ENCODE measurements around the gene MAPKAPK5.

MAPKAPK5 gene

DNA sequence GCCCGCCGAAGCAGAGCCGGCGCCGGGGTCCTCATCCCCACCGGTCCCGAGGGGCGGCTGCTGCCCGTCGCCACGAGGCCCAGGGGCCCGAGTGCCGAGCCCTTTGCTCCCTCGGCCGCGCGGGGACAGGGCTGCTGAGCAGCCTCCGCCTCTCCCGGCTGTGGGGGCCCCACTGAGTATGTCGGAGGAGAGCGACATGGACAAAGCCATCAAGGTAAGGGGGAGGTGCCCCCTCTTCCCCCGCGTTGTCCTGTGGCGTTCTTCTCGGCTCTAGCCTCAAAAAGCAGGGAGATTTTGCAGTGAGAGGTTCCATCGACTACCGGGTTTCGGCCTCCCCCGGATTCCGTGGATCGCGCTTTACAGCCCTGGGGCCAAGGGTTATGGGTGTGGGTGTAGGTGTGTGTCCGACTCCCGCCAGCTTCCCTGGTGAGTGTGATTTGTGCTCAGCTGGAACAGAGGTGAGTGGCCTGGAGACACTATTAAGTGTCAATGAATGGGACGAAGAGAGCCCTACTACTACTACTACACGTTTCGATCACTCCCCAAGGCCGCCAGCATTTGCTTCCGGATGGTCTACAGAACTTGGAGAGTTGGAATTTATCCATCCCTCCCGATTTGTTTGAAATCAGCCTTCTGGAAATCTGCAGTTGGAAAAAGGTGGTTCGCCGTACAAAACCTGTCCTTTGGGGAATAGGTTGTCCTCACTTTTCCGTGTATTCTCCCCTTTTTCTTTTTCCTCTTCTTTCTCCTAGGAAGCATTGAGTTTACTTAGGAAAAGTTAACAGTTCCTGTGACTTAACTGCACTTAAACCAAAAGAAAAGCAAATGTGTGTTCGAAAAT, 748 bp downstream of the MAPKAPK5 start:
- Histone ChIP-seq H3K79me2 (ENCODE audit: insufficient read depth, low read length) (peaks cover 84% of the 10 kb centered on the region), H3F3A (ENCODE audit: low read depth) (no peaks in the 10 kb centered on the region), H3K4me1 (ENCODE audit: insufficient read depth, low read length, poor library complexity, severe bottlenecking) (peaks cover 26% of the 10 kb centered on the region), H3K9me3 (ENCODE audit: insufficient read depth, low read depth, low read length) (no peaks in the 10 kb centered on the region), H3K4me2 (ENCODE audit: low read depth, low read length, poor library complexity, severe bottlenecking) (peak overlapping the region; percentile 94), H3K36me3 (ENCODE audit: insufficient read depth, low read length) (no peaks in the 10 kb centered on the region), H3K9ac (ENCODE audit: low read depth, low read length, poor library complexity, severe bottlenecking) (peak overlapping the region; percentile 96), H3K9me2 (replicated peaks; ENCODE audit: low read depth, low read length) (no peaks in the 10 kb centered on the region), H3K4me3 (ENCODE audit: low read length, poor library complexity, severe bottlenecking) (peak overlapping the region; percentile 95), H3K27me3 (ENCODE audit: insufficient read depth, low read length, poor library complexity, severe bottlenecking) (no peaks in the 10 kb centered on the region), H2AFZ (ENCODE audit: low read length) (peak overlapping the region; percentile 97; the same call in 1 of the 2 replicates), H4K20me1 (ENCODE audit: insufficient read depth, low read length, poor library complexity, severe bottlenecking) (peaks cover 50% of the 10 kb centered on the region)
- TF ChIP-seq EZH2phosphoT487 (IDR thresholded peaks at IDR 0.05; ENCODE audit: borderline replicate concordance), result no peak
- TF ChIP-seq, protein P1, sequence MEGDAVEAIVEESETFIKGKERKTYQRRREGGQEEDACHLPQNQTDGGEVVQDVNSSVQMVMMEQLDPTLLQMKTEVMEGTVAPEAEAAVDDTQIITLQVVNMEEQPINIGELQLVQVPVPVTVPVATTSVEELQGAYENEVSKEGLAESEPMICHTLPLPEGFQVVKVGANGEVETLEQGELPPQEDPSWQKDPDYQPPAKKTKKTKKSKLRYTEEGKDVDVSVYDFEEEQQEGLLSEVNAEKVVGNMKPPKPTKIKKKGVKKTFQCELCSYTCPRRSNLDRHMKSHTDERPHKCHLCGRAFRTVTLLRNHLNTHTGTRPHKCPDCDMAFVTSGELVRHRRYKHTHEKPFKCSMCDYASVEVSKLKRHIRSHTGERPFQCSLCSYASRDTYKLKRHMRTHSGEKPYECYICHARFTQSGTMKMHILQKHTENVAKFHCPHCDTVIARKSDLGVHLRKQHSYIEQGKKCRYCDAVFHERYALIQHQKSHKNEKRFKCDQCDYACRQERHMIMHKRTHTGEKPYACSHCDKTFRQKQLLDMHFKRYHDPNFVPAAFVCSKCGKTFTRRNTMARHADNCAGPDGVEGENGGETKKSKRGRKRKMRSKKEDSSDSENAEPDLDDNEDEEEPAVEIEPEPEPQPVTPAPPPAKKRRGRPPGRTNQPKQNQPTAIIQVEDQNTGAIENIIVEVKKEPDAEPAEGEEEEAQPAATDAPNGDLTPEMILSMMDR (conservative IDR thresholded peaks at IDR 0.05; ENCODE audit: low read length), result no peak

DNA sequence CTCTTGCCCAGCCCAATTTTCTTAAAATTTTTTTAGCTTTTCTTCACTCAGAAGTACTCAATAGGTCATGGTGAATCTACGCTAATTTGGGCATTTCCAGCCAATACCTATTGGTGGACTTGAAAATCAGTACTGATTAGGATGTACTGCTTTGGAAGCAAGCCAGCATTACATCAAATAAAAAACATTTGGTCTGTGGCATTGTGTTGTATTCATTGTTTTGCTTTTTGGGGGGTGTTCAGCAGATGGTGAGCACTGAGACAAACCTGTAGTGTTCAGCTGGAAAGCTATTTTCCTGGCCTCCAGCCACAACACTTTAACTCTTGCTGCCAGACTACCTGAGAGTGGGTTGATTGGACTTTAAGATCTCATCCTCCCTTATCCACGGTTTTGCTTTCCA, 4.0 kb downstream of the MAPKAPK5 start:
- H3K27me3 ChIP-seq (ENCODE audit: insufficient read depth, low read length, poor library complexity, severe bottlenecking), result no peaks in the 10 kb centered on the region
- H3K9me2 ChIP-seq (replicated peaks; ENCODE audit: low read depth, low read length), result no peaks in the 10 kb centered on the region
- no peaks in the 10 kb centered on the region for H3F3A ChIP-seq (ENCODE audit: low read depth)
- peak overlapping the region; percentile 94 for H3K4me2 ChIP-seq (ENCODE audit: low read depth, low read length, poor library complexity, severe bottlenecking)
- peaks cover under 1% of the 10 kb centered on the region; the same call in 1 of the 2 replicates for H3K36me3 ChIP-seq (ENCODE audit: insufficient read depth, low read length)
- TF ChIP-seq, protein P1 (conservative IDR thresholded peaks at IDR 0.05; ENCODE audit: low read length), result no peak
- no peak for TF ChIP-seq EZH2phosphoT487 (IDR thresholded peaks at IDR 0.05; ENCODE audit: borderline replicate concordance)
- peaks cover 45% of the 10 kb centered on the region for H4K20me1 ChIP-seq (ENCODE audit: insufficient read depth, low read length, poor library complexity, severe bottlenecking)
- H3K9ac ChIP-seq (ENCODE audit: low read depth, low read length, poor library complexity, severe bottlenecking), result no peak overlapping the region
- H2AFZ ChIP-seq (ENCODE audit: low read length), result no peak overlapping the region
- peaks cover 86% of the 10 kb centered on the region for H3K79me2 ChIP-seq (ENCODE audit: insufficient read depth, low read length)
- H3K4me3 ChIP-seq (ENCODE audit: low read length, poor library complexity, severe bottlenecking), result peak overlapping the region; percentile 44
- H3K4me1 ChIP-seq (ENCODE audit: insufficient read depth, low read length, poor library complexity, severe bottlenecking), result peaks cover 14% of the 10 kb centered on the region
- no peaks in the 10 kb centered on the region for H3K9me3 ChIP-seq (ENCODE audit: insufficient read depth, low read depth, low read length)

DNA sequence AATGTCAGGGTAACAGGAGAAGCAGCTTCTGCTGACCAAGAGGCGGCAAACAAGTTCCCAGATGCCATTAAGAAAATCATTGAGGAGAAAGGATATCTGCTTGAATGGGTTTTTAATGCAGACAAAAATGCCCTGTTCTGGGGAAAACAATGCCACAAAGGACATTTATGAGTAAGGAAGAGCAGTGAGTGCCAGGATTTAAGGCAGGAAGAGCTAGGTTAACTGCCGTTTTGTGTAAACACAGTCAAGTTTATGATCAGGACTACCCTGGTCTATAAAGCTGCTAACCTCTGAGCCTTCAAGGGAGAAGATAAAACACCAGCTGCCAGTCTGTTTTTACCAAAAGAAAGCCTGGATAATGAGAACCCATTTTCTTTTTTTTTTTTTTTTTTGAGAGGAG, 8.5 kb downstream of the MAPKAPK5 start:
- Histone ChIP-seq H3K27me3 (ENCODE audit: insufficient read depth, low read length, poor library complexity, severe bottlenecking) (no peaks in the 10 kb centered on the region), H2AFZ (ENCODE audit: low read length) (no peak overlapping the region), H3K36me3 (ENCODE audit: insufficient read depth, low read length) (peaks cover 7% of the 10 kb centered on the region; the same call in 1 of the 2 replicates), H3K4me3 (ENCODE audit: low read length, poor library complexity, severe bottlenecking) (no peak overlapping the region), H3K4me2 (ENCODE audit: low read depth, low read length, poor library complexity, severe bottlenecking) (no peak overlapping the region), H3K9me2 (replicated peaks; ENCODE audit: low read depth, low read length) (no peaks in the 10 kb centered on the region), H3F3A (ENCODE audit: low read depth) (no peaks in the 10 kb centered on the region), H4K20me1 (ENCODE audit: insufficient read depth, low read length, poor library complexity, severe bottlenecking) (peaks cover 12% of the 10 kb centered on the region), H3K79me2 (ENCODE audit: insufficient read depth, low read length) (peaks cover 81% of the 10 kb centered on the region), H3K9ac (ENCODE audit: low read depth, low read length, poor library complexity, severe bottlenecking) (no peak overlapping the region), H3K9me3 (ENCODE audit: insufficient read depth, low read depth, low read length) (no peaks in the 10 kb centered on the region), H3K4me1 (ENCODE audit: insufficient read depth, low read length, poor library complexity, severe bottlenecking) (peaks cover 5% of the 10 kb centered on the region)
- TF ChIP-seq, protein P1 (conservative IDR thresholded peaks at IDR 0.05; ENCODE audit: low read length), result no peak
- TF ChIP-seq EZH2phosphoT487 (IDR thresholded peaks at IDR 0.05; ENCODE audit: borderline replicate concordance), result no peak

Data from Loucy (cell line).